HG03354 (cell line): ENCODE measurements around the gene CDK10.
A peak's percentile ranks its signal among the peaks of the same experiment; 100 is the strongest.
"Not testable (repeated sequence)": the region's sequence is repeated elsewhere in the genome, so short reads cannot be mapped to it uniquely, and the experiment has no call there.

Source experiments
- ATAC-seq: cut with Tn5 transposase; IDR thresholded peaks from one replicate; pipeline ENCODE4 v1.9.1; 2021; ENCODE audit warnings: mild to moderate bottlenecking; ENCODE audit not compliant: unreplicated experiment, poor library complexity, severe bottlenecking

CDK10 gene

GRCh38 chr16:89664238-89664637 is 22.3 kb upstream of the CDK10 start:
- not testable (repeated sequence) for ATAC-seq

- not testable (repeated sequence) for ATAC-seq
Observed at GRCh38 chr16:89667000-89667399, 19.5 kb upstream of the CDK10 start.

GRCh38 chr16:89667633-89668032 is 18.9 kb upstream of the CDK10 start:
- no peak for ATAC-seq

GRCh38 chr16:89668790-89669158 is 17.7 kb upstream of the CDK10 start:
- ATAC-seq = no peak

GRCh38 chr16:89669755-89670154 is 16.7 kb upstream of the CDK10 start:
- no peak for ATAC-seq

GRCh38 chr16:89670496-89671431 is 15.7 kb upstream of the CDK10 start:
- ATAC-seq = no peak

- not testable (repeated sequence) for ATAC-seq
Observed at GRCh38 chr16:89671565-89671964, 14.9 kb upstream of the CDK10 start.

- no peak for ATAC-seq
Observed at GRCh38 chr16:89672177-89672941, 14.1 kb upstream of the CDK10 start.

GRCh38 chr16:89678258-89678657 is 8.2 kb upstream of the CDK10 start:
- no peak for ATAC-seq

- ATAC-seq = no peak
Observed at GRCh38 chr16:89685916-89686315, 573 bp upstream of the CDK10 start.

GRCh38 chr16:89687092-89687940 is 827 bp downstream of the CDK10 start:
- peak; percentile 56 for ATAC-seq

- ATAC-seq = no peak
Observed at GRCh38 chr16:89688395-89688794, 1.9 kb downstream of the CDK10 start.

- no peak for ATAC-seq
Observed at GRCh38 chr16:89689142-89689541, 2.7 kb downstream of the CDK10 start.

GRCh38 chr16:89689621-89690020 is 3.1 kb downstream of the CDK10 start:
- ATAC-seq = not testable (repeated sequence)

GRCh38 chr16:89690392-89690901 is 4.0 kb downstream of the CDK10 start:
- ATAC-seq = no peak

- ATAC-seq = no peak
Observed at GRCh38 chr16:89691231-89691985, 4.9 kb downstream of the CDK10 start.

GRCh38 chr16:89691986-89692569 is 5.6 kb downstream of the CDK10 start:
- no peak for ATAC-seq

GRCh38 chr16:89693289-89693731 is 6.8 kb downstream of the CDK10 start:
- no peak for ATAC-seq
